HG03196 (cell line): ENCODE measurements around the gene TBK1.

ENCODE experiments used
- ATAC-seq: cut with Tn5 transposase; IDR thresholded peaks from one replicate; pipeline ENCODE4 v1.9.1; 2021; ENCODE audit not compliant: unreplicated experiment

TBK1 gene

DNA sequence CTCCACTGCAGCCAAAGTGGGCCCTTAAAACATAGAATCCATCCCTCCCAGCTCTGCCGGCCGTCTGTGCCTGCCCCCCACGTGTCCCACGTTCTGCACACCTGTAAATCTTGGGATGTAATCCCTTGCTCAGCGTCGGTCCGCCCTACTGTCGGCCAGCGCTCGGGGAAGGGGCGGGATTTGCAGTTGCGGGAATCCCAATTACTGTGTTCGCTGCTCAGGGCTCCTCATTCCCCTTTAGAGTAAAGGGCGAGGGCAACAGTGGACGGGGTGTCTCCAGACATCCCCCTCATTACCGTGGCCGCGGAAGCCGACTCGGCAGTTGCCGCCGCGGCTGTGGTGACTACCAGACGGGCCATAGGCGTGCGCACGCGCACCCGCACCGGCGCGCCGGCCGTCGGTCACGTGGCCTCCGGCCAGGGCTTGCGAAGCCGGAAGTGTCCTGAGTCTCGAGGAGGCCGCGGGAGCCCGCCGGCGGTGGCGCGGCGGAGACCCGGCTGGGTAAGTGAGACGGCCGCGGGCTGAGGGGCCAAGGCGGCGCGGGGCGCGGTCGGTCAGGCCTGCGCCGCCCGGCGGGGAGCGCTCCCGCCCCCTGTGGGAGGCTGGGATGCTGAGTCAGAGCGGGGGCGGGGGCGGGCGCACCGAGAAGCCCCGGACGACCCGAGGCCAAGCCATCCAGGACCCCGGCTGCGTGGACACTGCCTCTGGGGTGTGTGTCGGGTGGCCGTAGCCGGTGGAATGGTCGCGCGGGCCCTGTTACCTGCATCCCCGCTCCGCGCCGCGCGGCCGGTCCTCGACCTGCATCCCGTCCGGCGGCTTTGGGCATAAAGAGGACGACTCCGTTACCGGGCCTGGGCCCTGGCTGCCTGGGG is at the start of gene TBK1:
Gene TBK1 (plus strand): TSS at position 434 of the 872 bp plus-strand sequence. CDS start 3,751 bp downstream, outside the sequence.
- ATAC-seq, result peak; percentile 87

DNA sequence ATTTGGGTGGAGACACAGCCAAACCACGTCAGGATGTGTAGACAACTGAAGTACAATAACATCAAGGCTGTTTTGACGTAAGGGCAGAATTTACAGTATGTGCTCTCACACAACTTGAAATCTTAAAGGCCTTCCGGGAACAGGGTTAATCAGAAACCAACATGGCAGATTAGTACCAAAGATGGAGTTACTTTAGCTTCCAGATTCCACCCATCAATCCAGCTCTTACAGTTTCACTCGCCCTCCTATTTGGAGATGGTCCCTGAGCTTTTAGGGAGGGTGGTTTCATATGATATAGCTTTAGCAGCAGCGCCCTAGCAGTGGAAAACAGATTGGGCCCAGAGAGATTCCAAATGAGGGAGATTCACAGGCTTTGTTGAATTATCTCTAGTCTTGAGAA is 49.7 kb upstream of the TBK1 start:
- ATAC-seq, result no peak

DNA sequence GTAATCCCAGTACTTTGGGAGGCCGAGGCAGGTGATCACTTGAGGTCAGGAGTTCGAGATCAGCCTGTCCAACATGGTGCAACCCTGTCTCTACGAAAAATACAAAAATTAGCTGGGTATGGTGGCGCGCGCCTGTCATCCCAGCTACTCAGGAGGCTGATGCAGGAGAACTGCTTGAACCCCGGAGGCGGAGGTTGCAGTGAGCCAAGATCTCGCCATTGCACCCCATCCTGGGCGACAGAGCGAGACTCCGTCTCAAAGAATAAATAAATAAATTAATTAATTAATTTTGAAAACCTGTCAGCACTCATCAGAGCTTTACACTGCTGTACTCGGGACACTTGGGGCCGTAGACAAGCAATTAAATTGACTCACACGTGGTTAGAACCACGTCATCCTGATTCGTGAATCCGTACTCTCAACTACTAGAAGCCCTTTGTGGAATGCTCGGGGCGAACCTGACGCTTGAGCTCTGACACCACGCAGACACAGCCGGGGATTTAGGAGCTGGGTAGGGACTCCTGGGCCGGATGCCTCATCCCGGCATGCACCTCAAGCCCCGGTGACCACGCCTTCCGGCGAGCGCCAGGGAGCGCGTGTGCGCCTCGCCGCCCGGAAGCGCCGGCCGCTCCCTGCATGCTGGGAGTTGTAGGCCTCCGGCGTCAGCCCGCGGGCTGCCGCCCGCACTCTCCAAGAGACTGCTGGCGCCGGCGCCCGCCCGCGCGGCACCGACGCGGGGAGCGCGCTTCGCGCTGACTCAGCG is 48.0 kb upstream of the TBK1 start, which contains the start of gene XPOT:
Gene XPOT (plus strand): TSS at position 686 of the 763 bp plus-strand sequence. CDS start 5,644 bp downstream, outside the sequence.
- ATAC-seq, result peak; percentile 99

DNA sequence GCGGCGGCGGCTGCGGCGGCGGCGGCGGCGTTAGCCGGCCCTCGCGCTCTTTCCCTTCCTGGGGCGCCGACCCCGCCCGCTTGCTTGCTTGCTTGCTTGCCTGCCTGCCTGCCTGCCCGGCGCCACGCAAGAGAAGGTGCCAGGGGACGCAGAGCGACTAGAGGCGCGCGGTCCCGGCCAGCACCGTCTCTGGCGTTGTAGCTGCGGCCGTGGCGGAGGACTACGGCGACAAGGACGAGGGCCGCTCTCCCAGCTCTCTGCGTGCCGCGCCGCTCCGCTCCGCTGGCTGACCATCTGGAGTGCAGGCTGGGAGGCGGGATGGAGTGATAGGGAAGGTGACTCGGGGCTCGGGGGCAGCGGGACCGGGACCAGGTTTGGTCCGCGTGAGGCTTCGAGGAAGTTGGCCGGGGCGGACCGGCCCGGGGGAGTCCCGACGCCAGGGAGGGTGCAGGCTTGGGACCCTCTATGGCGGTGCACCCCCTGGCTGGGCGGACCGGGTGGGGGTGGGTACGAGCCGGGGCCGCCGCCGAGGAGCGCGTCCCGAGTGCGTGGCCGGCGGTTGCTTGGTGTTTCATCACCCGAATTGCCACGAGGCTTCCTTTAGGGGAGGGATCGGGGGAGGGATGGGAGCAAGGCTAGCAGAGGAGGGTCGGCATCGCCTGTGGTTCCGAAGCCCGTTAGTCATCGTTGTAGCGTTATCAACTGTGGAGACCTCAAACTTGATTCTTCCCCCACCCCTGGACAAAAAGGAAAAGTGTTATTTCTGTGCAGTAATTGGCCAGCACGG is 47.3 kb upstream of the TBK1 start:
- peak; percentile 27 for ATAC-seq

DNA sequence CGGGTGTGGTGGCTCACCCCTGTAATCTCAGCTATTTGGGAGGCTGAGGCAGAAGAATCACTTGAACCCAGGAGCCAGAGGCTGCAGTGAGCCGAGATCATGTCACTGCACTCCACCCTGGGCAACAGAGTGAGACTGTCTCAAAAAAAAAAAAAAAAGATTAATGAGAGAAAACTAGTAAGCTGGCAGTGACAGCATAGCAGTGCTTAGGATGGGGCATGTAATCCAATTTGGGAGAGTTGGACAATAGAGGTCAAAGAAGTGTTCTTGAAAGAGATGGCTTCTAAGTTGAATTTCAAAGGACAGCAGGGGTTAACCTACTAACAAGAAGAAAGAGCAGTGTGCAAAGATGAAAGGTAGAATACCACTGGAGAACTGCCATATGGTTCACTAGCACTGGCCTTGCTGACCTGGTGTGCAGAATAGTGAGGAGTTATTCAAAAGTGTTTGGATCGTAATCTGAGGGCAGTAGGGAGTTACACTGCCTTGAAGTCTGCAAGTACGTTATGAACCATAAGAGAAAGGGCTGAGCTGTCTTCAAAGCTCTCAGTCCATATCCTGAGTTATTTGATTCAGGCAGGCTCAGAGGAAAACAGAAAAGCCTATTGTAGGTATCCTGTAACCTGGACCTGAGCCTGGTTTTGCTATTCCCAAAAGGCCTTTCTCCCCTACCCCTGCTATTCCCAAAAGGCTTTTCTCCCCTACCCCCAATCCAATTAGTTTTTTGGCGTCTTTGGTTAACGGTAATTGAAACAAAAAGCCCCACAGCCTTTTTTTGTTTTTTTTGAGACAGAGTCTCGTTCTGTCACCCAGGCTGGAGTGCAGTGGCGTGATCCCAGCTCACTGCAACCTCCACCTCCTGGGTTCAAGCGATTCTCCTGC is 44.3 kb upstream of the TBK1 start:
- ATAC-seq, result no peak

DNA sequence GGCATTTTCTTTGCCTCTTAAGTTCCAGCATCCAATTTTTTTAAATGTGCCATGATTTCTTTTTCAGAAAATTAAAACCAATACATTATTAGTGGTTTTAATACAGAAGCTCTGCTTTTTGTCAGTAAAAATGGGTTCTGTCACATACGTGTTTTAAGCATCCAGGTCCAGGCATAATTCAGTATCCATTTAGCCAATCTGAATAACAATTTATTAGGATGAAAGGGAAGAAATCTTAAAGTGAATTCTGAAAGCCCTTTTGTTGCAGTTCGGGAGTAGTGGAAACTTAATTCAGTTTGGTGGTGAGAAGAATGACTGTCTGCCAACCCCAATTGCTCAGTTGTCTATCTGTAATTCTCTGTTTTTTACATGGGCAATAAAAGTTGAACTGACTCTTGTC is 40.5 kb upstream of the TBK1 start:
- no peak for ATAC-seq

DNA sequence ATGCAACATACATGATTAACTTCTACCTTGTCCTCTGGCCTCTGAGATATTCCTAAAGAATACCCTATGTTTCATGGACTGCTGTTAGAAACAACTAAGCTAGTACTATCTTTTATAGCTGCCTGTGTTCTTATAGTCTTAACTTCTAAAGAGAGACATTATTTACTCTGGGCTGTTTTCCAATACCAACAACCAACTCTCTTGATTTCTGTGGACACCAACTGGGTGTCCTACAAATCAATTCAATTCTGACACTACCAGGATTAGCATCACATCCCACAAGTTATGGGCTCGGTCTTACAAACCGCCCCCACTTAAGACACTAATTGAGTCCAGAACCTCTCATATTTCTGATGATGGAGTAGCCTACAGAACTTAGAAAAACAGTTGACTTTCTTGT is 39.5 kb upstream of the TBK1 start:
- no peak for ATAC-seq

DNA sequence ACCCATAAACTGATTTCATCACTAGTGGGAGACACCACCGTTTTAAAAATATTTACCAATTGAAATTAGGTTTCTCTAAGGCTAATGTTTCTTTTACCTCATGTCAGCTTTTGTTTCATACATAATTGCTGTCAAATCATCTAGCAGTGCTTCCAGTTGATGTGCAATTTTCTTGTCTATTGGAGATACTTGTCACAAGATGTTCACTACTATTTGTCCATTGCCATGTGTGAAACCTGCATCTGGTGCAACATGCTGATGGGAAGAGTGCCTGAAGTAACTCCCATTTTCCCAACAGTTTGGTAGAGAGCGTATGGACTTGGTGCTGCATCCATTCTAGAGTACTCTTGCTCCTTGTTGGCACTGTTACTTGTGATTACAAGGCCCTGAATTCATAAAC is 38.0 kb upstream of the TBK1 start:
- no peak for ATAC-seq

DNA sequence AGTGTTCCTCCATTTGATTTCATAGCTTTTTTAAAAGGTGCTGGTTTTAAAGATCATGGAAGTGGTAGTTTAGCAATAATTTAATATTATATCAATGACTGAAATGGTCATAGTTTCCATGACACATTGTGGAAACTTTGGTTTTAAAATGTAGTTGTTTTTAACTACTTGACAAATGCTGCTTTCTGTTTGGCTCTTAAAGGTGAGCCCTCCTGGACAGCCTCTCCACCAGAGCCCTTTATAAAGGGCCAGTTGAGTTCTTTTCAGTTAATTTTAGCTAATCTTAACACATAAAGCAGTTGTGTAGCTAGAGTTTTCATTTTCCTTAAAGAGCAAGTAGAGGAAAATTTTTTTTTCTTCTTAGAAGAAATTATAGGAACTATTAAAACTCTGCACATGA is 33.7 kb upstream of the TBK1 start:
- ATAC-seq, result no peak

DNA sequence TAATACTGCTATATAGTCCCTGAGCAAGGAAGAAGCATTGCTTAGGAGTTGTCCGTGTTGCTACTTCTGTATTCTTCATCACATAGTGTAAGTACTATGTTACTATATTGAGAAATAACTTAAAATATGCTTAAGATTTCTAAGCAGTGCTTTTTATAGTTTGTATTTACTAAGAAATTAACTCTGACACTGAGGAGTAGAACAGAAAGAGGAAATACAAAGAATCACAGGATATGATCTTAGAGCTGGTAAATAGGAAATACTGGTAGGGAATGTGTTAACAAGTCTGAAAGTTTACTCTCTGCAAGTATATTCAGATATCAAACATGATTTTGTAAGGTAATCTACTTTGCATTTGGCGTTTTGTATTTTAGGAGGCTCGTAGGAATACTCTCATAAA is 32.2 kb upstream of the TBK1 start:
- ATAC-seq, result no peak

DNA sequence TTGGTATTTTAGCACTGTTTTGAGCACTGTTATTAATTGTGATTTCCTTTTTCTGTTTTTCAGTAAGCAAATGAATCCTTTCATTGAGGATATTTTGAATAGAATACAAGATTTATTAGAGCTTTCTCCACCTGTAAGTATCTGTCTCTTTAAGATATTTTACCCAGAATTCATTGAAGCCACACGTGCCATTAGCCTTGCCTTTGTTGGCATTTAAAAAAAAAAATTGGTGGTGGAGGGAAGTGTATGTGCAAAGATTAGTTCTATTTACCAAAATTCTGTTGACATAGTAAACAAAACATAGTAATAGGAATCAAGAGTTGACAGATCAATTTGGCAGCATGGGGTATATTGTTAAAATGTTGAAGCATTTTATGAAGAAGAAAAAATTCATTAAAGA is 23.9 kb upstream of the TBK1 start:
- ATAC-seq, result no peak

DNA sequence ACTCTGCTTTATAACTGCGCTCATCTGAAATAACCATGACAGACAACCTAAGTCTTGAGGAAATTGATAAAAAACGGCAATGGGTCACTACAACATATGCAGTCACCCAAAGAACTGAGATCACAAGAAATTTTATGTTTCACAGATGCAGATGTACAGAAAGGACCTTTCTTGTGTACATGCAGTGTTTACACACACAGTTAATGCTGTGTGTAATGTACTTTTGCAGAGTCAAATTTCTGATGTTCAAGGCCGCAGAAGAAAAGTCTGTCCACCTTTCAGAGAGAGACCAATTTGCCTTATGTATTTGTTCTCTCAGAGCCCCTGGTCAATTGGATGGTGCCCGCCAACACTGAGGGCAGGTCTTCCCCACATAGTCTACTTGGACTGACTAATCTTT is 23.0 kb upstream of the TBK1 start:
- no peak for ATAC-seq

DNA sequence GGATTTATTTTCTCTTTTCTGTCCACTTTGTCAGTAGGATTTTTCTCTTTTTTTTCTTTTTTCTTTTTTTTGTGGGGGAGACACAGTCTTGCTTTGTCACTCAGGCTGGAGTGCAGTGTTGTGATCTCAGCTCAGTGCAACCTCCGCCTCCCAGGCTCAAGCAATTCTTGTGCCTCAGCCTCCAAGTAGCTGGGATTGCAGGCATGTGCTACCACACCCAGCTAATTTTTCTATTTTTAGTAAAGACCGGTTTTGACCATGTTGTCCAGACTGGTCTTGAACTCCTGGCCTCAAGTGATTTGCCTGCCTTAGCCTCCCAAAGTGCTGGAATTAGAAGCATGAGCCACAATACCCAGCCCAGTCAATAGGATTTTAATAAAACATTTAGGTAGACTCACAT is 21.0 kb upstream of the TBK1 start:
- no peak for ATAC-seq

DNA sequence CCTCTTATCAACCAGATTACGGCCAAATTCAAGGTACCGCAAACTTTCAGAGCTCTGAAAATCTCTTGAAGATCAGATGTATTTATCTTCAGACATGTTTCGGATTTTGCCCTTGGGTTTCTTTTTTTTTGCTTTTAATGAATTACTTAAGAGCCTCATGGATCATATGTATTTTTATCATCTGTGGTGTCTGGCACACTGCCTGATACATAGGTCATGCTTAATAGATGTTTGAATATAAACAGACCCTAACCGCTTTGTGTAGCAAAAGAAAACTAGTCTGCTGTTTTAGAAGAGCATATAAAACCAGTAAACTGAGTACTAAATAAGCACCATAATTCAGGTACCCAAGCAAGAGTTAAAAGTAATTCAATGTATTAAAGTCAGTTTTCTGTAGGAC is 20.1 kb upstream of the TBK1 start:
- ATAC-seq, result no peak

DNA sequence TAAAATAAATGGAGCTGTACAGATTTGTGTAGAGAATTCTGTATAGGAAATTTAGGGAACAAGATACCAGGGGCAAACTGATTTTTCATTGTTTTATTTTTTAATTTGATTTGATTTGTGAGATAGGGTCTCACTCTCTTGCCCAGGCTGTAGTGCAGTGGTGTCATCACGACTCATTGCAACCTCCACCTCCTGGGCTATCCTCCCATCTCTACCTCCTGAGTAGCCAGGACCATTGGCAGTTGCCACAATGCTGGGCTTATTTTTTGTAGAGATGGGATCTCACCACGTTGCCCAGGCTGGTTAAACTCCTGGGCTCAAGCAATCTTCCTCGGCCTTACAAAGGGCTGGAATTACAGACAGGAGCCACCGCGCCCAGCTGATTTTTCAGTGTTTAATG is 18.0 kb upstream of the TBK1 start:
- no peak for ATAC-seq

DNA sequence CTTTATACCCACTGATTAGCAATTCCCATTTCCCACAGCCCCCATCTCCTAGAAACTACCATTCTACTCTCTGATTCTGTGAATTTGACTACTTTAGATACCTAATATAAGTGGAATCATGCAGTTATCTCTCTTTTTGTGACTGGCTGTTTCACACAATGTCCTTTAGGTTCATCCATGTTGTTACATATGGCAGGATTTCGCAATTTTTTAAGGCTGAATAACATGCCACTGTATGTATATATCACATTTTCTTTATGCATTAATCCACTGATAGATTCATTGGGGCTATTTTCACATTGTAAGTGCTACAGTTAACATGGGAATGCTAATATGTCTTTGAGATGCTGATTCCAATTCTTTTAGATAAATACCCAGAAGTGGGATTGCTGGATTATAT is 11.8 kb upstream of the TBK1 start:
- no peak for ATAC-seq

DNA sequence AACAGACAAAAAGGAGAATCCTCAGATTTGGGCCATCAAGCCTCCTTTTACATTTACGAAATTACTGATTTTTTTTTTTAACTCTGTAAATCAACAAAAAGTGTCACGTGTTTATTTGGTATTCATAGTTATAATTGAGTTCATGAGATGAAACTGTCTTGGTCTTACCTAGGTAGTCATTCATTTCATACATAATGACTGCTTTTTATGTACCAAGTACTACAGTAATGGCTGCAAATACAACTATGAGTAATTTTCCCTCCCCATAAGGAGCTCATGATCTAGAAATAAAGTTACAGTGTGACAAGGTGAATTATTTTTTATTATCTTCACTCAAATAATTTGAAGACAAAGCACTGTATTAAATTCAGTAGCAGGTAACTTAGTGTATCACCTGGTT is 6.4 kb upstream of the TBK1 start:
- ATAC-seq, result no peak

DNA sequence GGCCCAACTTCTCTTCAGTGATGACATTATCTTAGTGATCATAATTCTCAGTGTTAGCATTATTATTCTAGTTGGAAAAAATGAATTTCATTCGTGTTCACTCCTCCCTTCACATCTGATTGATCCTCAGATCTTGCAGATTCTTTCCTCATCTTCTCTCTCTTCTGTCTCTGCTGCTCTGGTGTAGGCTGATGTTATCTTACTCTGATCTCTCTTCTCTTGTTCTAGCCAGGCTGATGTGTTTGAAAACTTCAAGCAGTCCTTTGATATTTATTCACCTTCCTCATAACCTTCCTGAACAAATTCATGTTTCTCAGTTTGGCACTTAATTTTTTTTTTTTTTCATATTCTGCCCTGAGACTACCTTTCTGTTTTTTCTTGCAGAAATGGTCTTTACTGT is 5.6 kb upstream of the TBK1 start:
- no peak for ATAC-seq

DNA sequence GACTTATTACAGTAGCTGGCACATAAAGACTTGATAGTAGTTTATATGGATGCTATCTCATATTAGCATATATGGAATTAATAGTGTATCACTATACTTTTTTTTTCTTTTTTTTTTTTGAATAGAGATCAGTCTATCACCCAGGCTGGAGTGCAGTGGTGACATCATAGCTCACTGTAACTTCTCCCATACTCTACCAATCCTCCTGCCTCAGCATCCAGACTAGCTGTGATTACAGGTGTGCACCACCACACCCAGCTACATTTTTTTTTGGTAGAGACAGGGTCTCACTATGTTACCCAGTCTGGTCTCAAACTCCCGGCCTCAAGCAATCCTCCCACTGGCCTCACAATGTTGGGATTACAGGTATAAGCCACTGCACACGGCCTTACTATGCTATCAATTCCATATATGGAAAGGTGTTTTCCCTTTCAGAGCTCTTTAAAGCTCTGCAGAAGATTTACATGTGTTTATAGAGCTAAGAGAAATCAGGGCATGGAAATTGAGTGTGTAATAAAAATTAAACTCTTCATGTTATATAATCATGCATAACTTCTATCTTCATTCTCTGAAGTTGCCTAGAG is 1.8 kb upstream of the TBK1 start:
- ATAC-seq, result no peak
